Epithelial cell of proximal tubule (primary cell): ENCODE results near the gene GRK4. TPM values are rescaled to one million over a fixed set of nuclear protein-coding genes. Genes with fewer than 3 reads are reported as not detected.

Experiments
- DNase-seq: peaks from one replicate; pipeline ENCODE4 v3.0.0-alpha.2; 2011; ENCODE audit warnings: low read depth
- H3K4me3 ChIP-seq: 2 replicates; pipeline ENCODE4 v1.5.1; 2011; ENCODE audit warnings: low read depth, mild to moderate bottlenecking, low read length
- CTCF ChIP-seq: conservative IDR thresholded peaks from 2 replicates; pipeline ENCODE4 v1.5.1; 2012; ENCODE audit warnings: low read depth, mild to moderate bottlenecking, low read length
- total RNA-seq: library from RNA; depleted of rRNA; stranded (reverse); fragments of >200 nt; gene quantifications from 2 replicates; pipeline ENCODE4 v1.2.3, GENCODE V29; 2015

The GRK4 gene
- total RNA-seq, 1 donor from 2014 or later: 1.3 TPM

- DNase-seq: no peak
- H3K4me3 ChIP-seq: no peak overlapping the region
- no peak for TF ChIP-seq CTCF
Observed at GRCh38 chr4:3070709-3071500, 107.5 kb downstream of the GRK4 start.

- no peak for TF ChIP-seq CTCF
- no peak overlapping the region for H3K4me3 ChIP-seq
- DNase-seq: no peak
Observed at GRCh38 chr4:3071811-3072210, 108.4 kb downstream of the GRK4 start.

DNA sequence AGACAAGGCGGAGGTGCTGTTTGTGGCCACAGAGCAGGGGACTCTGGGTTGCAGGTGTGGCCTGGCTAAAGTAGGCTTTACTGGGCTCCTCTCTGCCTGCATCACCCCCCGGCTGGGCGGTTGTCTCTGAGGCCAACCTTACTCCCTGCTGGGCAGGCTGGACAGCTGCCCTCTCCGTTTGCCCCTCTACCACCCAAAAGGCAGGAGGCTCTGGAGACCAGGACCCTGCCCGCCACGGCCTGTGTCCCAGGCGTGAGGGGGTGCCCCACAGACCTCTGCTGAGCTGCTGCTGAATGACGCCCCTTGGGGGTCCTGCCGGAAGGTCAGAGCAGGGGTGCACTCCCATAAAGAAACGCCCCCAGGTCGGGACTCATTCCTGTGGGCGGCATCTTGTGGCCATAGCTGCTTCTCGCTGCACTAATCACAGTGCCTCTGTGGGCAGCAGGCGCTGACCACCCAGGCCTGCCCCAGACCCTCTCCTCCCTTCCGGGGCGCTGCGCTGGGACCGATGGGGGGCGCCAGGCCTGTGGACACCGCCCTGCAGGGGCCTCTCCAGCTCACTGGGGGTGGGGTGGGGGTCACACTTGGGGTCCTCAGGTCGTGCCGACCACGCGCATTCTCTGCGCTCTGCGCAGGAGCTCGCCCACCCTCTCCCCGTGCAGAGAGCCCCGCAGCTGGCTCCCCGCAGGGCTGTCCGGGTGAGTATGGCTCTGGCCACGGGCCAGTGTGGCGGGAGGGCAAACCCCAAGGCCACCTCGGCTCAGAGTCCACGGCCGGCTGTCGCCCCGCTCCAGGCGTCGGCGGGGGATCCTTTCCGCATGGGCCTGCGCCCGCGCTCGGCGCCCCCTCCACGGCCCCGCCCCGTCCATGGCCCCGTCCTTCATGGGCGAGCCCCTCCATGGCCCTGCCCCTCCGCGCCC is 110.0 kb downstream of the GRK4 start:
- H3K4me3 ChIP-seq: peak overlapping the region; percentile 64
- no peak for DNase-seq
- TF ChIP-seq CTCF: peak; percentile 24

DNA sequence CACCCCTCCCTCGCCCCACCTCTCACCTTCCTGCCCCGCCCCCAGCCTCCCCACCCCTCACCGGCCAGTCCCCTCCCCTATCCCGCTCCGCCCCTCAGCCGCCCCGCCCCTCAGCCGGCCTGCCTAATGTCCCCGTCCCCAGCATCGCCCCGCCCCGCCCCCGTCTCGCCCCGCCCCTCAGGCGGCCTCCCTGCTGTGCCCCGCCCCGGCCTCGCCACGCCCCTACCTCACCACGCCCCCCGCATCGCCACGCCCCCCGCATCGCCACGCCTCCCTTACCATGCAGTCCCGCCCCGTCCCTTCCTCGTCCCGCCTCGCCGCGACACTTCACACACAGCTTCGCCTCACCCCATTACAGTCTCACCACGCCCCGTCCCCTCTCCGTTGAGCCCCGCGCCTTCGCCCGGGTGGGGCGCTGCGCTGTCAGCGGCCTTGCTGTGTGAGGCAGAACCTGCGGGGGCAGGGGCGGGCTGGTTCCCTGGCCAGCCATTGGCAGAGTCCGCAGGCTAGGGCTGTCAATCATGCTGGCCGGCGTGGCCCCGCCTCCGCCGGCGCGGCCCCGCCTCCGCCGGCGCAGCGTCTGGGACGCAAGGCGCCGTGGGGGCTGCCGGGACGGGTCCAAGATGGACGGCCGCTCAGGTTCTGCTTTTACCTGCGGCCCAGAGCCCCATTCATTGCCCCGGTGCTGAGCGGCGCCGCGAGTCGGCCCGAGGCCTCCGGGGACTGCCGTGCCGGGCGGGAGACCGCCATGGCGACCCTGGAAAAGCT is 110.9 kb downstream of the GRK4 start, which contains the start of the genes HTT and HTT-AS:
HTT (plus strand) TSS at position 604 of the 768 bp plus-strand sequence; CDS start at position 749, 145 bp downstream.
HTT-AS (minus strand) TSS at position 461 of the 768 bp plus-strand sequence.
- peak; percentile 30 for DNase-seq
- H3K4me3 ChIP-seq: peak within 1 kb of the TSS; percentile 98
- no peak for TF ChIP-seq CTCF

DNA sequence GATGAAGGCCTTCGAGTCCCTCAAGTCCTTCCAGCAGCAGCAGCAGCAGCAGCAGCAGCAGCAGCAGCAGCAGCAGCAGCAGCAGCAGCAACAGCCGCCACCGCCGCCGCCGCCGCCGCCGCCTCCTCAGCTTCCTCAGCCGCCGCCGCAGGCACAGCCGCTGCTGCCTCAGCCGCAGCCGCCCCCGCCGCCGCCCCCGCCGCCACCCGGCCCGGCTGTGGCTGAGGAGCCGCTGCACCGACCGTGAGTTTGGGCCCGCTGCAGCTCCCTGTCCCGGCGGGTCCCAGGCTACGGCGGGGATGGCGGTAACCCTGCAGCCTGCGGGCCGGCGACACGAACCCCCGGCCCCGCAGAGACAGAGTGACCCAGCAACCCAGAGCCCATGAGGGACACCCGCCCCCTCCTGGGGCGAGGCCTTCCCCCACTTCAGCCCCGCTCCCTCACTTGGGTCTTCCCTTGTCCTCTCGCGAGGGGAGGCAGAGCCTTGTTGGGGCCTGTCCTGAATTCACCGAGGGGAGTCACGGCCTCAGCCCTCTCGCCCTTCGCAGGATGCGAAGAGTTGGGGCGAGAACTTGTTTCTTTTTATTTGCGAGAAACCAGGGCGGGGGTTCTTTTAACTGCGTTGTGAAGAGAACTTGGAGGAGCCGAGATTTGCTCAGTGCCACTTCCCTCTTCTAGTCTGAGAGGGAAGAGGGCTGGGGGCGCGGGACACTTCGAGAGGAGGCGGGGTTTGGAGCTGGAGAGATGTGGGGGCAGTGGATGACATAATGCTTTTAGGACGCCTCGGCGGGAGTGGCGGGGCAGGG is 111.7 kb downstream of the GRK4 start:
- H3K4me3 ChIP-seq: peak overlapping the region; percentile 98
- no peak for TF ChIP-seq CTCF
- no peak for DNase-seq

DNA sequence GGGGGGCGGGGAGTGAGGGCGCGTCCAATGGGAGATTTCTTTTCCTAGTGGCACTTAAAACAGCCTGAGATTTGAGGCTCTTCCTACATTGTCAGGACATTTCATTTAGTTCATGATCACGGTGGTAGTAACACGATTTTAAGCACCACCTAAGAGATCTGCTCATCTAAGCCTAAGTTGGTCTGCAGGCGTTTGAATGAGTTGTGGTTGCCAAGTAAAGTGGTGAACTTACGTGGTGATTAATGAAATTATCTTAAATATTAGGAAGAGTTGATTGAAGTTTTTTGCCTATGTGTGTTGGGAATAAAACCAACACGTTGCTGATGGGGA is 112.2 kb downstream of the GRK4 start:
- DNase-seq: no peak
- H3K4me3 ChIP-seq: peak overlapping the region; percentile 98
- TF ChIP-seq CTCF: no peak
